Nephron progenitor cell (in vitro differentiated cells): Measurements from ENCODE around the gene CDK8.

Experiments used
- DNase-seq: peaks from one replicate; pipeline ENCODE4 v3.0.0; 2021
- H3K27ac Mint-ChIP-seq: 2 replicates; pipeline ENCODE4 v1.8.0; 2021; ENCODE audit warnings: mild to moderate bottlenecking, moderate library complexity, mixed read lengths
- H3K27me3 Mint-ChIP-seq: 2 replicates; pipeline ENCODE4 v1.8.0; 2021; ENCODE audit warnings: mild to moderate bottlenecking, low read depth, mixed read lengths; ENCODE audit not compliant: poor library complexity
- H3K36me3 Mint-ChIP-seq: 2 replicates; pipeline ENCODE4 v1.8.0; 2021; ENCODE audit warnings: low read depth, mixed read lengths
- H3K4me1 Mint-ChIP-seq: 2 replicates; pipeline ENCODE4 v1.8.0; 2021; ENCODE audit warnings: mixed read lengths
- H3K4me3 Mint-ChIP-seq: 2 replicates; pipeline ENCODE4 v1.8.0; 2021; ENCODE audit warnings: mild to moderate bottlenecking, moderate library complexity, mixed read lengths
- H3K9me3 Mint-ChIP-seq: 2 replicates; pipeline ENCODE4 v1.8.0; 2021; ENCODE audit warnings: mild to moderate bottlenecking, moderate library complexity, mixed read lengths
- TF ChIP-seq, protein P1 (sequence below): fragments of 200-600 bp; sonication (generic); IDR thresholded peaks from 2 replicates; pipeline ENCODE4 v1.5.0; 2021; ENCODE audit warnings: antibody characterized with exemption

The CDK8 gene

DNA sequence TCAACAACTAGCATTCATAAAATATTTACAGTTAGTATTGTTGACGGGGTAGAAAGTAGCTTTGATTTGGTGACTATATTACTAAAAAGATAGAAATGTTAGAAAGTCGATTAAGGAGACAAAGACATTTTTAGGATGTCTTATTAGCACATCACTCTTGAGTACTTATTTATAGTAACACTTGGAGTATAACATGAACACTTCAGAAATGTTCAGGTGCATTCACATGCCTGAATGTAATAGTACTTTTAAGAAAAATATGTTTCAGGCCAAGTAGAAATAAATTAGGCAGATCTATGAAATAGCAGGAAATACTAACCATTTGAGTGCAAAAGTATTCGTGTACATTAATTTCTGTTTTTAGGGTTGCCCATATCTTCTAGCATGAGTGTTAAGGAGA lies 70.4 kb downstream of the CDK8 start:
- Mint-ChIP-seq H3K4me3 (no peak overlapping the region), H3K27ac (no peak overlapping the region), H3K9me3 (peaks cover 17% of the 10 kb centered on the region), H3K4me1 (peaks cover 13% of the 10 kb centered on the region), H3K27me3 (no peaks in the 10 kb centered on the region), H3K36me3 (peaks cover 19% of the 10 kb centered on the region)
- DNase-seq, result no peak
- TF ChIP-seq, protein P1, sequence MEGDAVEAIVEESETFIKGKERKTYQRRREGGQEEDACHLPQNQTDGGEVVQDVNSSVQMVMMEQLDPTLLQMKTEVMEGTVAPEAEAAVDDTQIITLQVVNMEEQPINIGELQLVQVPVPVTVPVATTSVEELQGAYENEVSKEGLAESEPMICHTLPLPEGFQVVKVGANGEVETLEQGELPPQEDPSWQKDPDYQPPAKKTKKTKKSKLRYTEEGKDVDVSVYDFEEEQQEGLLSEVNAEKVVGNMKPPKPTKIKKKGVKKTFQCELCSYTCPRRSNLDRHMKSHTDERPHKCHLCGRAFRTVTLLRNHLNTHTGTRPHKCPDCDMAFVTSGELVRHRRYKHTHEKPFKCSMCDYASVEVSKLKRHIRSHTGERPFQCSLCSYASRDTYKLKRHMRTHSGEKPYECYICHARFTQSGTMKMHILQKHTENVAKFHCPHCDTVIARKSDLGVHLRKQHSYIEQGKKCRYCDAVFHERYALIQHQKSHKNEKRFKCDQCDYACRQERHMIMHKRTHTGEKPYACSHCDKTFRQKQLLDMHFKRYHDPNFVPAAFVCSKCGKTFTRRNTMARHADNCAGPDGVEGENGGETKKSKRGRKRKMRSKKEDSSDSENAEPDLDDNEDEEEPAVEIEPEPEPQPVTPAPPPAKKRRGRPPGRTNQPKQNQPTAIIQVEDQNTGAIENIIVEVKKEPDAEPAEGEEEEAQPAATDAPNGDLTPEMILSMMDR, result no peak

DNA sequence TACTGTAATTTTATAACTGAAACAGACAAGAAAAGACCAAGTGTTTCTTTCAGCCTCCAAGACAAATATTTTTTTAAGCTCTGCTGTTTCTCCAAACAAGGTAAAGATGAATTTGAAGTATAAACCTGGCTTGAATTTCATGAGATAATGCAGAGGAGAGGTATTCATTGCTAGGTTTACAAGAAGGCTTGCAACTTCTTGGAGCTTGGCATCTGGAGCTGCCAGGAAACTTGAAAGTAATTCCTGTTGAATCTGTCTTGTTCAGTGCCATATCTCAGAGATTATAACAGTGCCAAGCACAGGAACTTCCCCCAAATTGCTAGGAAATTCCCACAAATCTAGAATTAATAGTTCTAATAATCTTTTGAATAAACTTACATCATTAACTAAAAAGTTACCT lies 70.9 kb downstream of the CDK8 start:
- H3K4me1 Mint-ChIP-seq, result peaks cover 13% of the 10 kb centered on the region
- H3K27ac Mint-ChIP-seq, result no peak overlapping the region
- DNase-seq, result no peak
- TF ChIP-seq, protein P1, result no peak
- H3K36me3 Mint-ChIP-seq, result peaks cover 24% of the 10 kb centered on the region
- H3K27me3 Mint-ChIP-seq, result no peaks in the 10 kb centered on the region
- H3K4me3 Mint-ChIP-seq, result no peak overlapping the region
- peaks cover 22% of the 10 kb centered on the region for H3K9me3 Mint-ChIP-seq

DNA sequence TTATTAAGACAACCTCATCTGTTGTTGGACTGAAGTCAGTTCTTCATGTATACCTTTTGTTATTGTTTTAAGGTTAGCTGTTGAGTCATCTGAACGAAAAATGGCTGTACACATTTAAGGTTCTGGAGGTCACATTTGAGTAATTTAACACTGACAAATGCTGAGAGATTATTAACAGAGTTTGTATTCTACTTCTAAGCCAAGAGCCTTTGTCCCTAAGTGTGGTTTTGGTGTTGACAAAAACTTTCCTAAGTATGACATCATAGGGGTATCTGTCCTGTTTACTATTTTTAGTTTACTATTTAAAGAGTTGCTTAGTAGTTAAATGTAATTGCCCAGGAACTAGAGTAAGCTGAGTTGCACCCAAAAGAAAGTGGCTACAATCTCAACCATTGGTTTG lies 71.9 kb downstream of the CDK8 start:
- Mint-ChIP-seq H3K9me3 (peaks cover 31% of the 10 kb centered on the region), H3K4me3 (no peak overlapping the region), H3K27ac (peak overlapping the region; percentile 14), H3K36me3 (peaks cover 34% of the 10 kb centered on the region), H3K27me3 (no peaks in the 10 kb centered on the region), H3K4me1 (peaks cover 13% of the 10 kb centered on the region)
- TF ChIP-seq, protein P1, result no peak
- no peak for DNase-seq

DNA sequence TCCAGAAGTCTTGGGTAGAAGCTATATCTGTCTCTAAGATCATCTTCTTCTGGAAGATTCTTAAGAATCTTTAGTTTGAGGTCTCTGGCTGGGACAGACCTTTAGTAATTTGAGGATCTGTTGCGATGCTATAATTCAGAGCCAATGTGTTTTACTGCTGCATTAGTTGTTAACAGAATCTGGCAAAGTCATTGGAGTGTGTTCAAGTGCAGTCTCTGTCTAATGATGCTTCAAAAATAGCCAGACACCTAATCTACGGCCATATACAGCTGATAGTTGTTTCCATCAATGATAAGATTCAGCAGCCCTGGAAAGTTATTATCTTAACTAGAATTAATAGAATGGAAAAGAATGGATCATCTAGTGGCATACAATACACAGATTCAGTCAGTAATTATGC lies 72.6 kb downstream of the CDK8 start:
- Mint-ChIP-seq H3K27me3 (no peaks in the 10 kb centered on the region), H3K36me3 (peaks cover 37% of the 10 kb centered on the region), H3K4me1 (peaks cover 13% of the 10 kb centered on the region), H3K27ac (peak overlapping the region; percentile 46), H3K9me3 (peaks cover 32% of the 10 kb centered on the region), H3K4me3 (no peak overlapping the region)
- no peak for DNase-seq
- TF ChIP-seq, protein P1, result no peak

DNA sequence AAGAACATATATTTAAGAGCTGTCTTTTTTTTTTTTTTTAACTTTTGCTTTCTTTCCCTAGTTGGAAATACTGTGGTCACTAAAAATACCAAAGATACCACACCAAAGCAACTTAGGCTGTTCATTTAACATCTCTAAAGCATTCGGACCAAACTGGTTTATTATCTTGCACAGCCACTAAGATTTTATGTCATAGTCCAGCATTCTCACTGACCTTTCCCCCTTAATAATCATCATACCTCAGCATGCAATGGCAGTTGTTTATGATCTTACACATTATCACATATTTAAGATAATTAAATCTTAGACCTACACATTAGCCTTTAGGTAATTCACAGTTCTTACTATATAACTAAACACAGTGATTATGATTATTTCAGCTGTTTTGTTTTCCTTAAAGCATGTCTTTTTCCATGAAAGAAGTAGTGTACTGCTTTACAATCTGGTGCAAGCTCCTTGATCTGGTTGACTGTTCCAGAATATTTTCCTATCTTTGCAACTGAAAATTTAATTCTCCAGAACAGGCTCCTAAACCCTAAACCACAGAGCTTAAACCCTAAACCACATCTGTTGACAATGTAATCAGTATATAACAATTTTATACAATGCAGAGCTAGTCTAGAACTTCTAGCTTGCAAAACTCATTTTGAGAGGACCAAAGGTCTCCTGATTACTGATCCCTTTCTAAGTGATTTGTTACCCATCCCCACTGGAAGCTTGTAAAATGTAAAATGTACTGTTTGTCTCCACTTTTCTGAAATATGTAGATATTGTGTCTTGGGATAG lies 74.2 kb downstream of the CDK8 start:
- Mint-ChIP-seq H3K27ac (no peak overlapping the region), H3K4me1 (peaks cover 13% of the 10 kb centered on the region), H3K9me3 (peaks cover 36% of the 10 kb centered on the region), H3K36me3 (peaks cover 47% of the 10 kb centered on the region), H3K27me3 (no peaks in the 10 kb centered on the region), H3K4me3 (no peak overlapping the region)
- no peak for DNase-seq
- TF ChIP-seq, protein P1, result no peak

DNA sequence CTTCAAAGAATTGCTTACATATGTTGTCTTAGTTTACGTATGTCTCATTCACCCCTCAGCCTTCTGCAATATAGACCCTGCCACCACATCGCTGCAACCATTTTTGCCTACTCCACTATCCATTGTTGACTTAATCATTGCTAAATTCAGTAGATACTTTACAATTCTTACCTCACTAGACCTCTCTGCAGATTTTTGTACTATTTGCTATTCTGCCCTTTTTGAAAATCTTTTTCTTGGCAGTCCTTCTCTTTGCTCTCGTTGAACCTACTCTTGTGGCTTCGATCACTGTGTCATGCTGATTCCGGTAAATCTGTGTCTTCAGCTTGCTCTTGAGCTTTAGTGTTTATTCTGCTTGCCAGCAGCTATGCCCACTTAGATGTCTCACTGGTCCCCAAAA lies 81.2 kb downstream of the CDK8 start:
- TF ChIP-seq, protein P1, result no peak
- H3K9me3 Mint-ChIP-seq, result peaks cover 12% of the 10 kb centered on the region
- H3K36me3 Mint-ChIP-seq, result peaks cover 22% of the 10 kb centered on the region
- H3K27ac Mint-ChIP-seq, result peak overlapping the region; percentile 4
- no peaks in the 10 kb centered on the region for H3K27me3 Mint-ChIP-seq
- no peak overlapping the region for H3K4me3 Mint-ChIP-seq
- no peak for DNase-seq
- H3K4me1 Mint-ChIP-seq, result no peaks in the 10 kb centered on the region
